GM19099 (cell line): ENCODE data around the gene GDA.

Source experiments
- POLR2A ChIP-seq: IDR thresholded peaks from 3 replicates; pipeline ENCODE4 v1.6.1; 2011; ENCODE audit warnings: low read depth; ENCODE audit not compliant: insufficient read length; ENCODE audit errors: extremely low read depth

Gene GDA

GRCh38 chr9:72140586-72140985 lies 8.7 kb upstream of the GDA start:
- no peak for TF ChIP-seq POLR2A

GRCh38 chr9:72141484-72141883 lies 7.8 kb upstream of the GDA start:
- no peak for TF ChIP-seq POLR2A

GRCh38 chr9:72144756-72145492 lies 4.3 kb upstream of the GDA start:
- TF ChIP-seq POLR2A = no peak

GRCh38 chr9:72145733-72146505 lies 3.3 kb upstream of the GDA start:
- TF ChIP-seq POLR2A = no peak

- TF ChIP-seq POLR2A = no peak
These were observed 1.6 kb upstream of the GDA start for GRCh38 chr9:72147676-72148075.

GRCh38 chr9:72150127-72150526 lies 887 bp downstream of the GDA start:
- TF ChIP-seq POLR2A = no peak

- TF ChIP-seq POLR2A = no peak
These were observed 1.4 kb downstream of the GDA start for GRCh38 chr9:72150661-72151060.

GRCh38 chr9:72151104-72151503 lies 1.9 kb downstream of the GDA start:
- no peak for TF ChIP-seq POLR2A

- TF ChIP-seq POLR2A = peak; percentile 23
These were observed 5.4 kb downstream of the GDA start for GRCh38 chr9:72154468-72155285.

GRCh38 chr9:72155301-72155700 lies 6.1 kb downstream of the GDA start:
- TF ChIP-seq POLR2A = no peak

- TF ChIP-seq POLR2A = no peak
These were observed 7.3 kb downstream of the GDA start for GRCh38 chr9:72156586-72156985.

- TF ChIP-seq POLR2A = no peak
These were observed 9.4 kb downstream of the GDA start for GRCh38 chr9:72158680-72159079.

GRCh38 chr9:72160446-72161123 lies 11.3 kb downstream of the GDA start:
- TF ChIP-seq POLR2A = no peak

- no peak for TF ChIP-seq POLR2A
These were observed 16.1 kb downstream of the GDA start for GRCh38 chr9:72165326-72165725.

- no peak for TF ChIP-seq POLR2A
These were observed 16.7 kb downstream of the GDA start for GRCh38 chr9:72165821-72166547.

GRCh38 chr9:72168075-72168474 lies 18.8 kb downstream of the GDA start:
- no peak for TF ChIP-seq POLR2A
